NCI-H128 (cell line): ENCODE measurements around the gene CELA2B.
"Not testable (repeated sequence)": the region's sequence is repeated elsewhere in the genome, so short reads cannot be mapped to it uniquely, and the experiment has no call there.

Experiments
- DNase-seq: peaks from one replicate; lab custom pipeline; 2025; ENCODE audit not compliant: unreplicated experiment; lab: John Stamatoyannopoulos, UW

CELA2B gene

DNA sequence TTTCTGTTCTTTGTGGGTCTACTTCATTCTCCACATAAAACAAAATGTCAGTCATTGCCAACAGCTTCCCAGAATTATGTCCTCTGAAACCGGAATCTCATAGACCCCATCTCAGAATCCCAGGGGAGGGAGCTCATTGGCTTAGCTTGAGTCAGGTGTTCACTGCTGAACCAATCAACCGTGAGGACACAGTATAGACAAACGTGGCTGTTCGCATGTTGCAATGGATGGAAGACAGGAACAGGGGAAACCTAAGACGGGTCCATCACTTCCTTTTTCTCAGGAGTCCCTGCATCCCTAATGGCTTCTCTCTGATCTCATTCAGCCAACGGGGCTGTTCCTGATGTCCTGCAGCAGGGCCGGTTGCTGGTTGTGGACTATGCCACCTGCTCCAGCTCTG lies 10.2 kb upstream of the CELA2B start:
- DNase-seq, result no peak

DNA sequence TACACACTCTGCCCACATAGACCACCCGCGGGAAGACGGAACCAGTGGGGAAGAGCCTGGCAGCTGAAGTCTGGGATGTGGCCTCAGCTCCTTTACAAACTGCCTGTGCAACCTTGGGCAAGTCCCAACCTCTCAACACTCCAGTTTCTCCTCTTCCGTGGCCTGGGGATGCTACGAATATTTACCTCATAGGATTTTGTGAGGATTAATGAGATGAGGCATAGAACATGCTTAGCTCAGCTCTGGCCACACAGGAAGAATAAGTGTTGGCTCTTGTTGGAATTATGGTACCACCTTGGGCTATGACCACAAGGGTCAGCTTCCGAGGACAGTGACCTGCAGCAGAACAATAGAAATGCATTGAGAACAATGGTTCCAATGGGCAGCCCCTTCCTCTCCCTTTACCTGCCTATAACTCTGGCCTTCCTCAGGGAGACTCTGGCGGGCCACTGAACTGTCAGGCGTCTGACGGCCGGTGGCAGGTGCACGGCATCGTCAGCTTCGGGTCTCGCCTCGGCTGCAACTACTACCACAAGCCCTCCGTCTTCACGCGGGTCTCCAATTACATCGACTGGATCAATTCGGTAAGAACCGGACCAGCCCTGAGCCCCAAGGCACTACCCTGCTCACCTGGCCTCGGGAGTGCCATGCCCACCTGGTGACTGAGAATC lies 8.8 kb upstream of the CELA2B start:
- not testable (repeated sequence) for DNase-seq

DNA sequence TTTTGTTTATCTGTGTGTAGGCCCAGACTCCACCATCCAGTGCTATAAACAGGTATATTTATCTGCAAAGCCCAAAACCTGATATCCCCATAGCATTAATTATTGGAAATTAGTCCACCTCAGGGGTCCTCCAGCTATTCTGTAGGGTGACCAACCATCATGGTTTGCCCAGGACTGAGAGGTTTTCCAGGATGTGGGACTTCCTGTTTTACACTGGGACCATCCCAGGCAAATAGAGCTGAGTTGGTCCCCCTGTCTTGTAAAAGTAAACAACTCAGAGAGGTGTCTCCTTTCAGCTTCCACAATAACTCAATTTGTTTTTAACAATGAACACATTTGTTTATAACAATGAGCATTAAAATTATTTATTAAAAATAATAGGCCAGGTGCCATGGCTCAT lies 7.8 kb upstream of the CELA2B start:
- no peak for DNase-seq

DNA sequence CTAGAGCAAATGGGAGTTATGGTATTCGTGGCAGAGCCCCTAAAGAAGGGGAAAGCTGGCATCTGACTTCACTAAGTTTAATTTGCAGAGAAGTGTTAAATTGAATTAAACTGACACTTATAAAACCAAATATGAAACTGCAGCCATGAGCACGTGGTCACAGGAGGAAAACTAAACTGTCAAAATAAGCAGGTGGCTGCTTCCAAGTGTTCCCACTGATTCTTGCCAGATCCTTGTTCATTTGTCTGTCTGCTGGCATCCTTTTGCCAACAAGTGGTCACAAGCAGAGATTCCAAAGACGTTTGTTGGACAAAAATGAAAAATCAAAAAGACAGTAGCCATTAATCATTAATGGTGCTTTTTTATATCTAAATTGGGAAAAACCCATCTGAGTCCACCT lies 6.5 kb upstream of the CELA2B start:
- no peak for DNase-seq

DNA sequence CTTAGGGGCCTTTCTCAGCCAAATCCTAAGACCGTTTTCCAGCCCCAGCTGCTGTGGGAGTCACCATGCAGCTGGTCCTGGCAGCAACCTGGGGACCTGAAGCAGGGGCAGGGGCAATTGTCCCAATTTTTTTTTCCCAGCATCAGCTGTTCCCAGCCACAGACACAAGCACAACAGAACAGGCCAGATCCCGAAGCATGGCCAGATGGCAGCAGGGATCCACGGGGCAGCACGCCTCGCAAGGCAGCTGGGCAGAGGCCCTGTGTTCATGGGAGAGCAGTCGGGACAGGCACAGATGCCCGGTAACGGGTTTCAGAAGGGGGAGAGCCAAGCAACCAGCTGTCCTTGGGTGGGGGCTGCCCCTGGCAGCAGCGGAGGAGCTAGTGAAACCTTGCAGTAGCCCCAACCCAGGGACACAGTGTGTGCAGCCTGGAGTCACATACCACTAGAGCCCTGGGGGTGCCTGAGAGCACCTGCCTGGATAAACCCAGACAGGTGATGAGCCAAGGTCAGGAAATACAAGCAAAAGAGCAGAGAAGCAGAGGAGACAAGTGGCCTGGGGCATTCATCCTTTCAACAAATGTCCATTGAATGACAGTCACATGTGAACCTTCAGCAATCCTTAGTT lies 6.0 kb upstream of the CELA2B start:
- not testable (repeated sequence) for DNase-seq

DNA sequence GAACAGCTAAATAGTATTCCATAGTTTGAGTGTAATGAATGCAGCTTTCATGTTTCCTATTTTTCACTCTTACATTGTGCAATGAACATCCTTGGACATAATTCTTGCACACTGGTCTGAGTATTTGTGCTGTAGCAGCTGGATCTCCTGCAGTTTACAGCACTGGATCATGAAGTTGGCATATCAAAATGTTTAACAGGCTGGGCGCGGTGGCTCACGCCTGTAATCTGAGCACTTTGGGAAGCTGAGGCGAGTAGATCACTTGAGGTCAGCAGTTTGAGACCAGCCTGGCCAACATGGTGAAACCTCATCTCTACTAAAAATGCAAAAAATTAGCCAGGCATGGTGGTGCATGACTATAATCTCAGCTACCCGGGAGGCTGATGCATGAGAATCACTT lies 4.8 kb upstream of the CELA2B start:
- not testable (repeated sequence) for DNase-seq

DNA sequence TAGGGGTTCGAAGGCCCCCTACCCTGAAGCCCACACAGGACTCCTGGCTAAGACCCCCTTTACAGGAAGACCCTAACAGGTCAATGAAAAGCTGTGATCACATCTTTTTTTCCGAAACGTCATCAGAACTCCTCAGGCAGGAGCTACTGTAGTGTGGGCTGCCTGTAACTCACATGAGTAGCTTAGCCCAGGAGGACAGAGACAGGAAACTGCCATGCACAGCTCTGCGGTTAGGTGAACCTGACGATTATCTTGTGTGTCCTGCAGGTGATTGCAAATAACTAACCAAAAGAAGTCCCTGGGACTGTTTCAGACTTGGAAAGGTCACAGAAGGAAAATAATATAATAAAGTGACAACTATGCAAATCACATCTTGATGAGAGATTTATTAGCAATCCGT lies 4.2 kb upstream of the CELA2B start:
- DNase-seq, result not testable (repeated sequence)

DNA sequence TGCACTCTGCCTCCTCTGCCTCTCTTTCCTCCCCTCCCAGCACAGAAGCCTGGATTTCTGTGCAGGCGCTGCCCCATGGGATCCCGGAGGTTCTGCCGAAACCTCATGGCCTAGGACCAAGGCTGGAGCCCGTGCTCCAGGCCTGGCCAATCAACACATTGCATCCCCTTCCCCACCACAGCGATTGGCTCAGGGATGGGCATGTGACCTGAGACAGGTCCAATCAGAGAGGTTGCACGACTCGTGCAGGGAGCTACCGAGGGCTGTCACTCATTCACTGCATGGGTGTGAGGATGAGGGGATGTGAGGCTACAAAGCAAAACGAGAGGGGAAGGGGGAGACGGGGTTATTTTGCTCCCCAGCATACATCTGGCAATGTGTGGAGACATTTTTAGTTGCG lies 3.3 kb upstream of the CELA2B start:
- DNase-seq, result no peak

DNA sequence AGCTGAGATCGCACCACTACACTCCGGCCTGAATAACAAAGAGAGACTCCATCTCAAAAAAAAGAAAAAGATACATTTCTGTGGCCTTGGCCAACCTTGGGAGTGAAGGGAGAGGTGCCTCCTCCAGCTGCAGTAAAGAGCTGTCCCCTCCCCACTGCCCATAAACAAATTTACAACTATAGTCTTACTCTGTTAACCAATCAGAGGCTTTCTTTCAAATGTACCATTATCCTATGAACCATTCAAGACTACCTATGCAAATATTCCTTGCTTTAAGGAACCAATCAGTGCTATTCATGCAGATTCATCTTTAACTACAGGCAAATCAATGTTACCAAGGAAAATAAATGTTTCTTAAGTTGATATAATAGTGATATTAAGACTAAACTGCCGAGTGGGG lies 1.0 kb downstream of the CELA2B start:
- DNase-seq, result no peak

DNA sequence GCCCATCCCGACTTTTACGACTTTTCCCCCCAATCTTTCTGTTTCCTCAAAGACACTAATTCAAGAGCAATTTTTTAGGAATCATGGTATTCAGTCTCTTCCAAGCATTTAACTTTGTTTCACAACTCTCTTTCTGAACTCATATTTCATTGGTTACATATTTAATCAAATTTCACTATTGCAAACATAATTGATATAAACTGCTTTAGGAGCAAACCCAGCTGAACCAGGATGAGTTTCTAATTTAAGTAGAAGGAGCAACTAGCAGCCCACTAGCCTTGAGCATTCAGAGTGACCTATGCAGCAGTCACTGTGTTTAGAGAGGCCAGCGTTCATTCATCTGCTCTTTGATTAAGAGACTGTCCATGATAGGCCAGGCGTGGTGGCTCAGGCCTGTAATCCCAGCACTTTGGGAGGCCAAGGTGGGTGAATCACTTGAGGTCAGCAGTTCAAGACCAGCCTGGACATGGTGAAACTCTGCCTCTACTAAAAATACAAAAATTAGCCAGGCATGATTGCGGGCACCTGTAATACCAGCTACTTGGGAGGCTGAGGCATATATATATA lies 1.8 kb downstream of the CELA2B start:
- no peak for DNase-seq

DNA sequence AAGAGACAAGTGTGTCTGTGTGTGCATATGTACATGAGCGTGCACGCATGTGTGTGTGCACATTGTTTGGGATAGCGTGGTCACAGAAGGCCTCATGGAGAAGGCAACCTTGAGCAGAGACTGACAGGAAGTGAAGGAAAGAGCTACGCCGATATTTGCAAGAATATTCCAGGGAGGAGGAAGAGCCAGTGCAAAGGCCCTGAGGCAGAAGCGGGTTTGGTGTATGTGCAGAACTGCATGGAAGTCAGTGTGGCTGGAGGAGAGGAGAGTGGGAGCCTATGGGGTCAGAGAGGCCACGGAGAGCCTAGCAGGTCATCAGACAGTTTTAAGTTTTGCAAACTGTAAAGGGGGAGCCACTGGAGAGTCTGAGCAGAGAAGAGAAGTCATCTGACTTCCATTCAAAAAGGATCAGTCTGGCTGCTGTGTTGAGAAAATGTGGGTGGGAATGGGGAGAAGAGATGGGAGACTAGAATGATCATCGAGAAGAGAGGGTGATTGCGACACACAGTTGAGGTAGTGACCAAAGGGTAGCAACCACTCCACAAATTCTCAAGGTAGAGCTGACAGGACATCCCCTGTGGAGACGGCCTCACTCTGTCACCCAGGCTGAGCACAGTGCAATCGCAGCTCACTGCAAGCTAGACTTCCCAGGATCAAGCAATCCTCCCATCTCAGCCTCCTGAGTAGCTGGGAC lies 3.9 kb downstream of the CELA2B start:
- DNase-seq, result no peak

DNA sequence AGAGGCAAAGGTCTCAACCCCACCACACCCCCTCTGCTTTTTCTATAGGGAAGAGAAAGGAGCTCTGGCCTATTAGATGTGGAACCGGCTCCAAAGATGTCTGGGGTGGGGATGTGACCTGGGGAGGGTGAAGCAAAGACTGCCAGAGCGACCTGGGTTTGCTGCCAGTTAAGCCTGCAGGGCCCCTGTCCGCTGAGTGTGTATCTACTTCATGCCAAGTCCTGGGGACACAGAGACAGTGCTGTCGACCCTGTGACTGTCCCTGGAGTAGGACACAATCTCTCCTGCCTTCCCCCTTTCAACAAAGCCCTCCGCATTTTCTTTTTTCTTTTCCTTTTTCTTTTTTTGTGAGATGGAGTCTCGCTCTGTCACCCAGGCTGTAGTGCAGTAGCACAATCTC lies 6.6 kb downstream of the CELA2B start:
- DNase-seq, result not testable (repeated sequence)

DNA sequence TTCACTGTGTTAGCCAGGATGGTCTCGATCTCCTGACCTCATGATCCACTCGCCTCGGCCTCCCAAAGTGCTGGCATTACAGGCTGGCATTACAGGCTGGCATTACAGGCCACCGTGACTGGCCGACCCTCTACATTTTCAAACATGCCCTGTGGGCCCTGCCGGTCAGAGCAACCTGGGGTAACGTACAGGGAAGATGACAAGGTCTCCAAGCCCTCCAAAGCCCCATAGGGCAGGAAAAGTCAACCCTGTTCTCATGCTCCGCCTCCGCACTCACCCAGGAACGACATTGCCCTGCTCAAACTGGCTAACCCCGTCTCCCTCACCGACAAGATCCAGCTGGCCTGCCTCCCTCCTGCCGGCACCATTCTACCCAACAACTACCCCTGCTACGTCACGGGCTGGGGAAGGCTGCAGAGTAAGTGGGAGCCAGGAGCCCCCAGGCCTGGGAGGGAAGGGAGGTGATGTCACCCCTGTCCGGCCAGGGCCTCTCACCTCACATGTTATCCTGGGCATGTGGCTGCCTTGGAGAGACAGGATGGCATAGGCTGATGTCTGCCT lies 7.2 kb downstream of the CELA2B start:
- not testable (repeated sequence) for DNase-seq

DNA sequence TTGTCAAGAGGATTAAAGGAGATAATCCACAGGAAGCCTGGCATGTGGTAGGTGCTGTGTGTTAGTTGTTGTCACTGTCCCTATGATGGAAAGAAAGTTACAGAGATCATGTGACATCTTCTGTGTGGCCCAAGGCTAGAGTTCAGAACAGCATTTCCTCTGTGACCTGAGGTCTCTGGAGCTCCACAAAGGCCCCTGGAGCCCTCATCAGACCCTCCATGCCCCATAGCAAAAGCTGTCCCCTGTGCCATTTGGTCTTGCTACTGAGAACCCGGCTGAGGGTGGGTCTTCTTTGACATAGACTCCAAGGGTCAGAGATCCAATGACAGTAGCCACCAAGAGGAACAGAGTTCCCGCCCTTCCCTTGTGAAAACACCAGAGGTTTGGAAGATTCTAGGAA lies 8.1 kb downstream of the CELA2B start:
- DNase-seq, result no peak

DNA sequence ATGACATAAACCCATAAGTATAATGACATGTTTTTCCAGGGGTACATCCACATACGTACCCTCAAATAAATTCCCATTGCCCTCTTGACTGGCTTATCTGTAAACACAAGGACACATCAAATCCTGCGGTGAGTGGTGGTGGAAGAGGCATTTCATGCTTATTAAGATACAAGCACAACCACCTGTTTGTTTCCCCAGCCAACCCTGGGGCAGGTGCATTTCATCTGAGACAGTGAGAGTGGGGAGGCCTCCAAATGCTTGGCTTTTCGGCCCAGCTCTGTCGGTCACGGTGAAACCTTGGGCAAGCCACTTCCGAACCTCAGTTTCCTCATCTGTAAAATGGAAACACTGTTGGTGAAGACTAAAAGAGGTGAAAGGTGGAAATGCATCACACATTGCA lies 8.5 kb downstream of the CELA2B start:
- not testable (repeated sequence) for DNase-seq

DNA sequence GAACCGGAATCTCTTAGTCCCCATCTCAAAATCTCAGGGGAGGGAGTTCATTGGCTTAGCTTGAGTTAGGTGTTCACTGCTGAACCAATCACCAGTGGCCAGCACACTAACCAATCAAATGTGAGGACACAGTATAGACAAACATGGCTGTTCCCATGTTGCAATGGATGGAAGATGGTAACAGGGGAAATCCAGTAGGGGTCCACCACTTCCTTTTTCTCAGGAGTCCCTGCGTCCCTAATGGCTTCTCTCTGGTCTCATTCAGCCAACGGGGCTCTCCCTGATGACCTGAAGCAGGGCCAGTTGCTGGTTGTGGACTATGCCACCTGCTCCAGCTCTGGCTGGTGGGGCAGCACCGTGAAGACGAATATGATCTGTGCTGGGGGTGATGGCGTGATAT lies 9.7 kb downstream of the CELA2B start:
- no peak for DNase-seq

DNA sequence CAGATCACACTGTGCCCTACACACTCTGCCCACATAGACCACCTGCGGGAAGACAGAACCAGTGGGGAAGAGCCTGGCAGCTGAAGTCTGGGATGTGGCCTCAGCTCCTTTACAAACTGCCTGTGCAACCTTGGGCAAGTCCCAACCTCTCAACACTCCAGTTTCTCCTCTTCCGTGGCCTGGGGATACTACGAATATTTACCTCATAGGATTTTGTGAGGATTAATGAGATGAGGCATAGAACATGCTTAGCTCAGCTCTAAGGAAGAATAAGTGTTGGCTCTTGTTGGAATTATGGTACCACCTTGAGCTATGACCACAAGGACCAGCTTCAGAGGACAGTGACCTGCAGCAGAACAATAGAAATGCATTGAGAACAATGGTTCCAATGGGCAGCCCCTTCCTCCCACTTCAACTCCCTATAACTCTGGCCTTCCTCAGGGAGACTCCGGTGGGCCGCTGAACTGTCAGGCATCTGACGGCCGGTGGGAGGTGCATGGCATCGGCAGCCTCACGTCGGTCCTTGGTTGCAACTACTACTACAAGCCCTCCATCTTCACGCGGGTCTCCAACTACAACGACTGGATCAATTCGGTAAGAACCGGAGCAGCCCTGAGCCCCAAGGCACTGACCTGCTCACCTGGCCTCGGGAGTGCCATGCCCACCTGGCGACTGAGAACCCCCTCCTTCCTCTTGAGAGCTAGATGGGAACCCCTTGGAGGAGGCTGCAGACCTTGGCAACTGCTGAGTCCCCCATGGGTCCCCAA lies 11.1 kb downstream of the CELA2B start:
- DNase-seq, result not testable (repeated sequence)

DNA sequence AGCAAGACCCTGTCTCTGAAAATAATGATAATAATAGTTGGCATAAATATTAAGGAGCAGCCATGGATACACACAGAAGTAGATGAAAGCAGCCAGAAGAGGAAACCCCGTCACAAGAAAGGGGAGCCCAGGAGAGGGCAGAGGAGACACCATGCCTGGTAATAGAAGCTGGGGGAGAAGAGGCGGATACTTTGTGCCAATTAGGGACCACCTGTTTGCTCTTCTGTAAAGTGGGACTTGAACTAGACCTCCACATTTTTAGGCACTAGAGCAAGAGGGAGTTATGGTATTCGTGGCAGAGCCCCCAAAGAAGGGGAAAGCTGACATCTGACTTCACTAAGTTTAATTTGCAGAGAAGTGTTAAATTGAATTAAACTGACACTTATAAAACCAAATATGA lies 12.5 kb downstream of the CELA2B start:
- DNase-seq, result no peak

DNA sequence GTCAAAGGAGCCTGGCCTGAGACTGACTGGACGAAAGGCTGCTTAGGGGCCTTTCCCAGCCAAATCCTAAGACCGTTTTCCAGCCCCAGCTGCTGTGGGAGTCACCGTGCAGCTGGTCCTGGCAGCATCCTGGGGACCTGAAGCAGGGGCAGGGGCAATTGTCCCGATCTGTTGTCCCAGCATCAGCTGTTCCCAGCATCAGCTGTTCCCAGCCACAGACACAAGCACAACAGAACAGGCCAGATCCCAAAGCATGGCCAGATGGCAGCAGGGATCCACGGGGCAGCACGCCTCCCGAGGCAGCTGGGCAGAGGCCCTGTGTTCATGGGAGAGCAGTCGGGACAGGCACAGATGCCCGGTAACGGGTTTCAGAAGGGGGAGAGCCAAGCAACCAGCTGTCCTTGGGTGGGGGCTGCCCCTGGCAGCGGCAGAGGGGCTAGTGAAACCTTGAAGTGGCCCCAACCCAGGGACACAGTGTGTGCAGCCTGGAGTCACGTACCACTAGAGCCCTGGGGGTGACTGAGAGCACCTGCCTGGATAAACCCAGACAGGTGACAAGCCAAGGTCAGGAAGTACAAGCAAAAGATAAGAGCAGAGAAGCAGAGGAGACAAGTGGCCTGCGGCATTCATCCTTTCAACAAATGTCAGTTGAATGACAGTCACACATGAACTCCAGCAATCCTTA lies 13.3 kb downstream of the CELA2B start:
- peak; percentile 58 for DNase-seq

DNA sequence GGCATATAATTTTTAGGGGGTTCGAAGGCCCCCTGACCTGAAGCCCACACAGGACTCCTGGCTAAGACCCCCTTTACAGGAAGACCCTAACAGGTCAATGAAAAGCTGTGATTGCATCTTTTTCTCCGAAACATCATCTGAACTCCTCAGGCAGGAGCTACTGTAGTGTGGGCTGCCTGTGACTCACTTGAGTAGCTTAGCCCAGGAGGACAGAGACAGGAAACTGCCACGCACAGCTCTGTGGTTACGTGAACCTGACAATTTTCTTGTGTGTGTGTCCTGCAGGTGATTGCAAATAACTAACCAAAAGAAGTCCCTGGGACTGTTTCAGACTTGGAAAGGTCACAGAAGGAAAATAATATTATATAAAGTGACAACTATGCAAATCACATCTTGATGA lies 15.1 kb downstream of the CELA2B start:
- DNase-seq, result not testable (repeated sequence)
